Mammary epithelial cell (primary cell): ENCODE data around the gene CC2D2A.

Experiments used
- EZH2 ChIP-seq: IDR thresholded peaks from 2 replicates; pipeline ENCODE4 v1.6.1; 2012; ENCODE audit warnings: low read length, inconsistent platforms, borderline replicate concordance
- TF ChIP-seq, protein P1 (sequence below), 2 donors: IDR thresholded peaks in 1 of 2; conservative IDR thresholded peaks in 1 of 2; 2 replicates each; pipeline ENCODE4 v1.5.1; 2011 to 2012; ENCODE audit warnings: inconsistent platforms in 2 of 2, low read length in 2 of 2, mild to moderate bottlenecking in 2 of 2, control low read depth in 1 of 2, low read depth in 1 of 2; ENCODE audit not compliant: insufficient read depth in 1 of 2; ENCODE audit errors: extremely low read depth in 1 of 2

DNA sequence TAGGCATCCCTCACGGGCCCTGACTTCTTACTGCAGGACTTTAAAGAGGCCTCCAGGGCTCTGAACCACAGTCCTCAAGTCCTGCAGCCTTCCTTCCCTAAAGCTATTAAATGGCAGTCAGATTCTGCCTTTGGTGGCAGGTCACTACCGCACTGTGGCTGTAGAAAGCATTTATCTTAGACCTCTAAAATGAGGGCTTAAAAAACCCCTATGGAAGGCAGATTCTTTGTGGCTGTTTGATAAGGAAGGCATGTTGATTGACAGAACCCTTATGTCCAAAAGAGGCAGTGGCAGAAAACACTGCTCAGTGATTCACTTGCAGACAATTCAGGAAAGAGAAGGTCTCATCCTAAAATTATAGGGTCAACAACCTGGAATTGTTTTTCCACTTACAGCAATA, 106.3 kb downstream of the CC2D2A start:
- TF ChIP-seq, protein P1, sequence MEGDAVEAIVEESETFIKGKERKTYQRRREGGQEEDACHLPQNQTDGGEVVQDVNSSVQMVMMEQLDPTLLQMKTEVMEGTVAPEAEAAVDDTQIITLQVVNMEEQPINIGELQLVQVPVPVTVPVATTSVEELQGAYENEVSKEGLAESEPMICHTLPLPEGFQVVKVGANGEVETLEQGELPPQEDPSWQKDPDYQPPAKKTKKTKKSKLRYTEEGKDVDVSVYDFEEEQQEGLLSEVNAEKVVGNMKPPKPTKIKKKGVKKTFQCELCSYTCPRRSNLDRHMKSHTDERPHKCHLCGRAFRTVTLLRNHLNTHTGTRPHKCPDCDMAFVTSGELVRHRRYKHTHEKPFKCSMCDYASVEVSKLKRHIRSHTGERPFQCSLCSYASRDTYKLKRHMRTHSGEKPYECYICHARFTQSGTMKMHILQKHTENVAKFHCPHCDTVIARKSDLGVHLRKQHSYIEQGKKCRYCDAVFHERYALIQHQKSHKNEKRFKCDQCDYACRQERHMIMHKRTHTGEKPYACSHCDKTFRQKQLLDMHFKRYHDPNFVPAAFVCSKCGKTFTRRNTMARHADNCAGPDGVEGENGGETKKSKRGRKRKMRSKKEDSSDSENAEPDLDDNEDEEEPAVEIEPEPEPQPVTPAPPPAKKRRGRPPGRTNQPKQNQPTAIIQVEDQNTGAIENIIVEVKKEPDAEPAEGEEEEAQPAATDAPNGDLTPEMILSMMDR (conservative IDR thresholded peaks at IDR 0.05 in 1 of 2, IDR thresholded peaks at IDR 0.05 in 1 of 2; ENCODE audit: extremely low read depth in 1 of 2, insufficient read depth in 1 of 2, low read depth in 1 of 2, low read length in 2 of 2) = no peak
- no peak for TF ChIP-seq EZH2
